HG03558 (cell line): Measurements from ENCODE around the gene SNORC.
"Not testable (repeated sequence)": the region's sequence is repeated elsewhere in the genome, so short reads cannot be mapped to it uniquely, and the experiment has no call there.

ENCODE experiments used
- ATAC-seq: cut with Tn5 transposase; IDR thresholded peaks from one replicate; pipeline ENCODE4 v1.9.1; 2021; ENCODE audit warnings: moderate number of reproducible peaks; ENCODE audit not compliant: unreplicated experiment; ENCODE audit errors: extremely low read depth

SNORC gene

DNA sequence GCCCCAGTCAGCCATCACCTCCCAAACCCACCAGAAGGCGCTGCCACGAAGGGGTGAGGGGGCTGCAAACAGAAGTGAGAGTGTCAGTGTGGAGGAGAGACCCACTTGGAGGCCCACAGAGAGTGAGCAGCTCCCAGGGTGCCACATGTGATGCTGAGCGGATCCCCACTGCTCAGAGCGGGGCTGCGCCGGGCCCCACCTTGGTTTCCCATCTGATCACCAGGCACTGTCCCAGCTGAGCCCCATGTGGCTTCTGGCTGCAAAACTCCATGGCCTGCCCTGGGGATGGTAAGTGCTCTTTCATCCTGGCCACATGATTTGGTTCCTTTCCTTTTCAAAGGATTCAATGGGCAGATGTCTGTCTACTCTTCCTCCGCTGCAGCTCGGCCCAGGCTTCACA, 23.8 kb downstream of the SNORC start:
- ATAC-seq, result no peak

DNA sequence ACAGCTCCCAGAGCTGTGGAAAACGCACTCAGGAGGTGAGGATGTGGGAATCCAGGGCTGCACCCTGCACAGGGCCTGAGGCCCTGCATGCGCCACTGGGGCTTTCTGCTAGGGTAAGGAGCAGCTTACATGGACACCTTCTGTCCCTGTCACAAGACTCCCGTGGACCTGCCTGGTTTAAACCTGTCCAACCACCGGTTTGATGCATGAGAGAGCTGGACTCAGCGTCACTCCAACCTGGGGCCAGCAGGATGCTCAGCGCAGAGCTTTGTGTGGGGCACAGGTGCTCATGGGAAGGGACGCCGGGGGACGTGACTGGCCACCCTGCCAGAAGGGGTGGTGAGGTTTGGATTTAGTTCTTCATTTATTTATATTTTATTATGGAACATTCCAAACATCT, 24.2 kb downstream of the SNORC start:
- ATAC-seq, result no peak

DNA sequence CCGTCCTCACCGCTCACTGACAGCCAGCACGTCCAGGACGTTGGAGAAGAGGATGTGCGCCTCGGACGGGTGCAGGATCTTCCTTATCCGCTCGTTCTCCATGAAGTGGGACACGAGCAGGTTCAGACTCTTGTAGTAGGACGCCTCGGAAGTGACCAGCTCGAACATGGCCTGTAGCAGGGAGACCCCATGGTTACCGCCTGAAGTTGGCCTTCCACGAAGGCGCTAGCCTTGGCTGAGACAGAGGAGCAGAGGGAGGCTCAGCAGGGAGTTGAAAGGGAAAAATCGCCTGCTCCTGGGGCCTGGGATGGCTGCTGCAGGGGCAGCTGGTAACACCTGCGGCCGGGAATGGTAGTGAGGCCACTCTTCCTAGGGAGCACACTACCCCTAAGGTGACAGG, 24.7 kb downstream of the SNORC start:
- no peak for ATAC-seq

DNA sequence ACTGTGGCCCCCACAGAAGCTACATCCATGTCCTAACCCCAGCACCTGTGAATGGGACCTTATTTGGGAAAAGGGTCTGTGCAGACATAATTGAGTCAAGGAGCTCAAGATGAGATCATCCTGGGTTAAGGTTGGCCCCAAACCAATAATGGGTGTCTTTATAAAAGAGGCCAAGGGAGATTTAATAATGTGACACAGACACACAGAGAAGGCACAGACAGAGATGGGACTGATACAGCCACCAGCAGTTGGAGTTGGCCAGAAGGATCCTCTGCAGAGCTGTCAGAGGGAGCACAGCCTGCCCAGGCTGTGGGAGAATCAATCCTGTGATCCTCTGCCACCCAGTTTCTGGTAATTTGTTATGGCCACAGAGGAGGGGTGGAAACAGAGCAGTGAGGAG, 26.0 kb downstream of the SNORC start:
- ATAC-seq, result no peak

DNA sequence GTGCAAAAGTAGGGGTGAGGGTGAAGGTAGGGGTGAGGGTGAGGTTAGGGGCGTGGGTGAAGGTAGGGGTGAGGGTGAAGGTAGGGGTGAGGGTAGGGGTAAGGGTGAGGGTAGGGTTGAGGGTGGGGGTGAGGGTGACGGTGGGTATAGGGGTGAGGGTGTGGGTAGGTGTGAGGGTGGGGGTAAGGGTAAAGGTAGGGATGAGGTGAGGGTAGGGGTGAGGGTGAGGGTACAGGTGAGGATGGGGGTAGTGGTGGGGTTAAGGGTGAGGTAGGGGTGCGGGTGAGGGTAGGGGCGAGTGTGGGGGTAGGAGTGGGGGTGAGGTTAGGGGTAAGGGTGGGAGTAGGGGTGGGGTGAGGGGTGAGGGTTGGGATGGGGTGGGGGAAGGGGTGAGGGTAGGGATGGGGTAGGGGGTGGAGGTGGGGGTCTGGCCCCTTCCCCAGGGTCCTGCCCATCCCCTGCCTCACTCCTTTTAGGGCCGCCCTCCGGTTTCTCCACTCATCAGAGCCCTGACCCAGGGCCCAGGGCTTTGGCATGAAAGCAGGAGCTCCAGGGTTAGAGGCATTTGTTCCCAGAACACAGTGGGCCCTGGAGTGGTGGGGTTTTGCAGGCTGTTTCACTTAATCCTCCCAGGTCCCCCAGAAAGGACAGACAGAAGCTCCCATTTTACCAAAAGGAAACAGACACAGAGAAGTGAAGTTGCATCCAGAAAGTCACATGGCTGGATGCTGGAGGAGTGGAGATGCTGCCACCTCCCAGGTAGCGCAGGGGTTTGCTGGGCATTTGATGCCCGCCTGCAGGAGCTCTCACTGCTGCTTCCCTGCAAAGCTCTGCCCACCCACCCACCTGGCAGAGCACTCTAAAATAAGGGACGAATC, 26.9 kb downstream of the SNORC start:
- ATAC-seq, result no peak

DNA sequence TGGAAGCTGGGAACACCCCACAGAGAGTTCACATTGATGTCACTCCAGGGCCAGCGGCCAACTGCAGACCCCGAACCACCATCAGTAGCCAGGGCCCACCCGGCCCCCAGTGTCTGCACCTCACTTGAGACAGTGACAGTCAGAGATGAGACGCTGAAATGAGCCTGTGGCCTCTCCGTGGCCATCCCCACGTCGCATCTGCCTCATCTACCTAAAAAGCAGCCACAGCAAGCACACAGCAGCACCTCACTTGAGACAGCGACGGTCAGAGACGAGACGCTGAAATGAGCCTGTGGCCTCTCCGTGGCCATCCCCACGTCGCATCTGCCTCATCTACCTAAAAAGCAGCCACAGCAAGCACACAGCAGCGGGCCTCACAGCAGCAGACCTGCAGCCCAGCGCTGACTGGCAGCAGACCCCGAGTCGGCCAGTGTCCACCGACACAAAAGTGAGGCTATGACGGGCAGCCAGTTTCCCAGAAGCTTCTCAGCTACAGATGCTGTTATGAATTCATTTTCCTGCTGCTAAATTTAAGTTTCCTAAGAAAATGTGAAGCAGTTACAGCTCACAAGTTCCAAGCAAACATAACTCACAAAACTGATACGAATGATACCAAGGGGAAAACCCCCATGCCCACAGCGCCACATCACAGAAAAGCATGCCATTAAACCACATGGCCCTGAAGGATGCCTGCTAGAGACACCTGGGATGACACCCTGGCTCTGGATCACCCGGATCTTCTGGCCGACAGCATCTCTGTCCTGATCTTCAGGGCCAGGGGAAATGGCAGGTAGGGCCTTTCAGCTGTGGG, 27.7 kb downstream of the SNORC start:
- no peak for ATAC-seq

DNA sequence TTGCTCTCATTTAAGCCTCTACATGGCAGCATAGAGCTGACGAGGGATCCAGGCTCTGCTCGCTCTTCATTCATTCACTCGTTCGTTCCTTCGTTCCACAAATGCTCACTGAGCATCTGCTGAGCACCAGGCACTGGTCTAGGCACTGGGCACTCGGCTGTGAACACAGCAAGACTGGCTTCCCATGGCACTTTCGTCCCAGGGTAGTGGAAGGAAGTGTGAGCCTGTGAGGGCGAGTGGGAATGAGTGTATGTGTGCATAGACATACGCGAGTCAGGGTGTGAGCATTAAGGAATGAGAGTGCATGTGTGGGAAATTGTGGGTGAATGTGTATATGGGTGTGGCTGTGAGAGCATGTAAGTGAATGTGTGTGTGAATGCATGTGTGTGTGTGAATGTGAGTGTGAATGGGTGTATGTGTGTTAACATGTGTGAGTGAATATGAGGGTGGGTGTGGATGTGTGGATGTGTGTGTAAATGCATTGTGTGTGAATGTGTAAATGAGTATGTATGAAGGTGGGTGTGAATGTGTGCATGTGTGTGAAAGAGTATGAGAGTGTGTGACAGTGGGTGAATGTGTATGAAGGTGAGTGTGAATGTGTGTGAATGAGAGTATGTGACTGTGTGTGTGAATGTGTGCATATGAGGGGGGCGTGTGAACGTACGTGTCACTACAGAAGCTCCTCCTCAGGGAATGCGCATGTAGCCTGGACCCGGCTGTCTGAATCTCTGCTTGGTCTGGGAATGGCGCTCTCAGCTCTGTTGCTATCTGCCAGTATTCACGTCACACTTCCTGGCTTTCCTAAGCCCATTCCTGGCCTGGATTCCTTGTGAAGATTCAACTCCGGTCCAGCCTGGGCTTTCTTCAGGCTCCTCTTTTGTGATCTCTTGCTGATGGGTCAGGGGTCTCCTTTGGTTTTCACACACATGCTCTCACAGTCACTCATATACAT, 28.8 kb downstream of the SNORC start:
- ATAC-seq, result no peak

DNA sequence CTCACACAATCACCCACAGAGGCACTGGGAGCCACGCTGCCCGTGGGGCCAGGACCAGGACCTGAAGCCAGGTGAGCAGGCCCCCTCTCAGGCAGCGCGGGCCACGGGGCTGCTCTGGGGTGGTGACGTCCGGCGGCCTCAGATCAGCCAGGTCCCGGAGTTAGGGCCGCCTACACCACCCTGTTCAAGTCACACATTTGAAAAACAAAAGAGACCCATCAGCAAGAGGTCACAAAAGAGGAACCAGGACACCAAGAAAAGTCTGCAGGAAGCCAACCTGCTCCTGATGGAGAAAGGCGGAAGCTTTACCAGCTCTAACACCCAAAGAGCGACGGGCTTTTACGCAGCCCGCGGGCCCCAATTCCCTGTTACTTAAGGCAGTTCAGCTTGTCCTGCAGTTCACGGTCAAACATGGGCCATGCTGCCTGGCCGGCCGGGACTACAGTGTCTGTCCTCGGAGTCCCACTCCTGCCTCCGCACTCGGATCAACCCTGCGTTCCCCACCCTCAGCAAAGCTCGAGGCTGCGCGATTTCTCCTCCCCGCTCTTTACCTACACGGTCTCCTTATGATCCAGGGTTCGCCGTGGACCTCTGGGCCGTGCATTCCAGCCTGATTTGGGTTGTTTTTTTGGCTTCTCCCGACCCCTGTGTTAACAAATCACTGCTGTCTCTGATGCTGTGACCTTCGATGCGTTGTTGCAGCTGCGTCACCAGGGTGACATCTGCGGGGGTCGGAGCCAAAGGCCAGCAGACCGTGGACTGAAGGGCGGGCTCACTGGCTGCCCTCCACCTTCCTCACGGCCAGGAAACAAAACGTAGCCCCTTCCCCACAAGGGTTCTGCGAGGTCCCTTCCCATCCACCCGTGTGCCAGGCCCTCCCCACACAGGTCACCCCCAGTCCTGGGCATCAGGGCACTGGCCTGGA, 31.0 kb downstream of the SNORC start:
- no peak for ATAC-seq

DNA sequence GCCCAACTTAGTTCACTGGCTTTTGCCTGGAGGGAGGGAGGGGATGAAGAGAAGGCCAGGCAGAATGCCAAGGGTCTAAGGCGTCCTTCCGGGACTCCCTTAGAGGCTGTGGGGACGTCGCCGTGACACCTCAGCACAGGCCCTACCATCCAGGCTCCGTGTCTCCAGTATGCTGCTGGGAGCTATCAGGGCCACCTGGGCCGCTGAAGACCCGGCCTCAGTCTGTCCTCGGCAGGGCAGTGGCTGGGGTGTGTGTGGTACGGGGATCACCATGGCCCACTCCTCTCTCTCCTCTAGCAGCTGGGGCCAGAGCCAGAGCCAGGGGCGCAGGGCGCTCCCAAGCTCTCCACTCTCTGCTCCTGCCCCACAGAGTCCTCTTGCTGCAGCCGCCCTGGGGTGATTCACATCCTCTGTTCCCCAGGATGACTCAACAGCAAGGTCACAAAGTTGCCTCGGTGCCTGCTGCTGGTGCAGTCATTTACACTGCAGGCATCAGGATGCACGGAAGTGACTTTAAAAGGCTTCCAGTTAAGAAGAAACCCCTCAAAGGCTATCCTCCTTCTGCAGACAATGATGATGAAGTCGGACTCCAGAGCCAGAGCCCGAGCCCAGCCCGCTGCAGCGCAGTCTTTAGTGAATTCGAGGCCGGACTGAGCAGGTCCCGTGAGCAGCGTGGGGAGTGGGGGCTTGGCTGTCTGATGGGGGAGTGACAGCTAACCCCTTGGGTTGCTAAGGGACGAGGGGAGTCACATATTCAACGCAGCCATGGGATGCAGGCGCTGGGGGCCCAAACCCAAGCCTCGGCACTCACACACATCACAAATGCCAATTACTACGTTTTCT, 31.9 kb downstream of the SNORC start:
- no peak for ATAC-seq

DNA sequence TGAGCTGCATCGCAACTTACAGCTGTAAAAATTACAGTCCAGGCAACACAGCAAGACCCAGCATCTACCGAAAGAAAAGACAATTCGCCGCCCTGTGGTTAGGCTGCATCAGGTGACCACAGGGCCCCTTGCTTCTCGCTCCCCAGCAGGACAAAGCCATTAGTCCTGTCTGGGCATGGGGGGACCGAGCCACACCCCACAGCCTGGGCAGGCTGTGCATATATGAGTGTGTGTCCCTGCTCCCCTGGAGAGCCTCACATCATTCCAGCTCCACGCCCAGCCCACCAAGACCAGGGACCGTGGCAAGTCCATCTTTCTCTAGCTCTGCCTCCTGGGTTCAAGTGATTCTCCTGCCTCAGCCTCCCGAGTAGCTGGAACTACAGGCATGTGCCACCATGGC, 33.9 kb downstream of the SNORC start:
- ATAC-seq, result no peak

DNA sequence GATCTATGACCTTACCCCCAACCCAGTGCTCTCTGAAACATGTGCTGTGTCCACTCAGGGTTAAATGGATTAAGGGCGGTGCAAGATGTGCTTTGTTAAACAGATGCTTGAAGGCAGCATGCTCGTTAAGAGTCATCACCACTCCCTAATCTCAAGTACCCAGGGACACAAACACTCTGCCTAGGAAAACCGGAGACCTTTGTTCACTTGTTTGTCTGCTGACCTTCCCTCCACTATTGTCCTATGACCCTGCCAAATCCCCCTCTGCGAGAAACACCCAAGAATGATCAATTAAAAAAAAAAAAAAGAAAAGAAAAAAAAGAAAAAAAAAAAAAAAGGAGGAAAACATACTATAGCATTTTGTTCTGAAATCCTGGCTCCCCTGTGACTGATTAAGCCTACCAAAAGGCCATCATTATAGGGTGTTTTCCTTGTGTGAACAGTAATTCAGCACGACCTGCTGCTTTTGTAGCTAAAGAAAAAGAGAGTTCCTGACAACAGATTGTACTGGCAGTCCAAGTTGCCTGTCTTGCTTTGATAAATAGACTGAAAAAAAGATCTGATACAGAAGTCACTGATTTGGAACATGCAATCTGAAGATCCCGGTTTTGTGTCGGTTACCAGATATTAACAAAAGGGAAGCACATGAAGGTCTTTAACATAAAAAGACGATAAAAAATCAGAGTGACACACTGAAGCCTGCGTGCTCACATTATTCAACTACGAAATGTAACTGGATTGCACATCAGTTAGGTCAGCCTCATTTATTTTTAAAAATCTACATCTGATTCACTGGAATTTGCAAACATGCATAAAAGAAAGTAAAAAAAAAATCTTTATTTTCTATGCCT, 37.0 kb downstream of the SNORC start:
- ATAC-seq, result not testable (repeated sequence)

DNA sequence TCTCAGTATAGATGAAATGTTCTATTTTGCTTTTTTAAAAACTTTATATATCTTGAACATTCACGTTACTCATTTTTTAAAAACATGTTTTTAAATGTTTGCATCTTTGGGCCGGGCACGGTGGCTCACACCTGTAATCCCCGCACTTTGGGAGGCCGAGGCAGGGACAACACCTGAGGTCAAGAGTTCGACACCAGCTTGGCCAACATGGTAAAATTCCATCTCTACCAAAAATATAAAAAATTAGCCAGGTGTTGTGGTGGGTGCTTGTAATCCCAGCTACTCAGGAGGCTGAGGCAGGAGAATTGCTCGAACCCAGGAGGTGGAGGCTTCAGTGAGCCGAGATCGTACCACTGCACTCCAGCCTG, 37.6 kb downstream of the SNORC start:
- not testable (repeated sequence) for ATAC-seq

DNA sequence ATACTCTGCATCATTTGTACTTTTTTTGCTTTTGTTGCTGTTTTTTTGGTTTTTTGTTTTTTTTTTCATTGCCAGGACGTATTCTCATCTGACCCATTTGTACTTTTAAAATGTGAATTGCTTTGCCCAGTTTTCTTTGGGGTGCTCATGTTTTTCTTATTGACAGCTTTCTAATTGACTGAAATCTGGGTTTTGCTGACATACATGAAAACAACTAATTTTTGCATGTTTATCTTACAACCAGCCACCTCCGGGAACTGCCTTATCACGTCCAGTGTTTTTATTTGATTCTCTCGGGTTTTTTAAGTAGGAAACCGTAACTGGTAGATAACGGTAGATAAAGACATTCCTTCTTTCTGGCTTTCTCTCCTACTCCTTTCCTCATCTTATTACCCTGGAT, 38.6 kb downstream of the SNORC start:
- no peak for ATAC-seq

DNA sequence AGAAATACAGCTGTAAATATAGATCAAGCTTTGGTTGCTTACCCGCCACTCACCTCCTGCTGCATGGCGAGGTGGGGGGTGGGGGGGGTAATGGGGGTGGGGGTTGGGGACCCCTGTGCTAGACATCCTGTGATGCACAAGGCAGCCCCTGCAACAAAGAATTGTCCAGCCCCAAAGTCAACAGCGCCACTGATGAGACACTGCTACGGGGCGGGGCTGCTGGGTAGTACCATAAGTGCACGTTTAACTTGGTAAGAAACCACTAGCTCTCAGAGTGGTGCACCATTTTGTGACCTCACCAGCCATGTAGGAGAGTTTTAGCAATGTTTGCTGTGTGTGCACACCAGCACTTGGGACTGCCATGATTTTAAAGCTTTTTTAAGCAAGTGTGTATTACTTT, 40.3 kb downstream of the SNORC start:
- no peak for ATAC-seq

DNA sequence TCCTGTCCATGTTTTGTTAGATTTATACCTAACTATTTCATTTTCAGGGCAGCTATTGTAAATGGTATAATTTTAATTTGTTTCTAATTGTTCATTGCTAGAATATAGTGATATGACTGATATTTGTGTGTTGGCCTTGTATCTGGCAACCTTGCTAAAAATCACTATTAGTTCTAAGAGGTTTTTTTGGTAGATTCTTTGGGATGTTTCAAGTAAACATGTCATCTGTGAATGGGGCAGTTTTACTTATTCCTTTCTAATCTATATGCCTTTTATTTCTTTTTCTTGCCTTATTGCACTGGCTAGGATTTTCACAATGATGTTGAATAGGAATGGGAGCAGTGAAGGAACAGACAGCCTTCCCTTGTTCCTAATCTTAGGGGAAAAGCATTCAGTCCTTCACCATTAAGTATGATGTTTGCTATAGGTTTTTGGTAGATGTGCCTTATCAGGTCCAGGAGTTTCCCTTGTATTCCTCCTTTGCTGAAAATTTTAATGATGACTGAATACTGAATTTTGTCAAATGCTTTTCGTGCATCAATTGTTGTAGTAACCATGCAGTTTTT, 41.7 kb downstream of the SNORC start:
- no peak for ATAC-seq

DNA sequence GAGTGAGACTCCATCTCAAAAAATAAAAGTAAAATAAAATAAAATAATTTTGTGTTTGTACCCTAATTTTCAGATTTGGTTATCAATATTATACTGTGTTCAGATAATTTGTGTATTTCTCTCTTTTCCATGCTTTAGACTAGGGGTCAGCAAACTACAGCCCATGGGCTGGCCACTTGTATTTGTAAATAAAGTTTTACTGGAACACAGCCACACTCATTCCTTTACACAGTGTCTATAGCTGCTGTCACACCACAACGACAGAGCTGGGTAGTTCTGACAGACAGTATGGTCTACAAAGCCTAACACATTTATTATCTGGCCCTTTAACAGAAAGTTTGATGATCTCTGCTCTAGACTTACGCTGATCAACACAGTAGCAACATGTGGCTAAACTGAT, 43.8 kb downstream of the SNORC start:
- ATAC-seq, result no peak

DNA sequence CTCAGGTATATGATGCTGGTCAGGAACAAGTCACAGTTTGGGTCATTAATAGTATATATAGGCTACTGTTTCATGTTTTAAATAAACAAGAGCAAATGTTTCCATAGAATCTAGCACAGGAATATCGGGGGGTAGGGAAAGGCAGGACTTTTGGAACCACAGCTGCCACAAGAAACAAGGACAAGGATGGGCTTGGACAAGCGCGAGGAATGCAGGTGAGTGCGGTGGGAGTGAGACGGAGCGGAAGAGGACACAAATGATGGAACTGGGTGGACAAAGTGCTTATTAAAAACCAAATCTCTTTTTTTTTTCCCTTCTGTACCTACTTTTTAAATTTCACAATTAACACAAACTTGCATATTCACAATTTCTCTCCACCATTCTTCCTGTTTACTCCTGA, 49.1 kb downstream of the SNORC start:
- no peak for ATAC-seq
